Activated naive CD4-positive, alpha-beta T cell treated with anti-CD3 and anti-CD28 coated beads, Interleukin-2, amount 50 U/mL, for 24 hours (primary cell): ENCODE results near the gene MEX3D.

Experiments used
- H3K27ac Mint-ChIP-seq: one replicate; pipeline ENCODE4 v1.8.0; 2021; ENCODE audit warnings: mild to moderate bottlenecking, mixed read lengths
- H3K27me3 Mint-ChIP-seq: one replicate; pipeline ENCODE4 v1.8.0; 2021; ENCODE audit warnings: mixed read lengths
- H3K36me3 Mint-ChIP-seq: one replicate; pipeline ENCODE4 v1.8.0; 2021; ENCODE audit warnings: mixed read lengths
- H3K4me1 Mint-ChIP-seq: one replicate; pipeline ENCODE4 v1.8.0; 2021; ENCODE audit warnings: mixed read lengths
- H3K4me3 Mint-ChIP-seq: one replicate; pipeline ENCODE4 v1.8.0; 2021; ENCODE audit warnings: mild to moderate bottlenecking, mixed read lengths
- H3K9me3 Mint-ChIP-seq: one replicate; pipeline ENCODE4 v1.8.0; 2021; ENCODE audit warnings: mixed read lengths

Gene MEX3D

GRCh38 chr19:1605236-1606137, 37.4 kb upstream of the MEX3D start, which contains the start of gene UQCR11:
Gene UQCR11 (minus strand): TSS chr19:1605462. CDS start chr19:1605409, 53 bp downstream.
- peaks cover 39% of the 10 kb centered on the region for H3K4me1 Mint-ChIP-seq
- H3K36me3 Mint-ChIP-seq, result peaks cover 2% of the 10 kb centered on the region
- no peaks in the 10 kb centered on the region for H3K9me3 Mint-ChIP-seq

DNA sequence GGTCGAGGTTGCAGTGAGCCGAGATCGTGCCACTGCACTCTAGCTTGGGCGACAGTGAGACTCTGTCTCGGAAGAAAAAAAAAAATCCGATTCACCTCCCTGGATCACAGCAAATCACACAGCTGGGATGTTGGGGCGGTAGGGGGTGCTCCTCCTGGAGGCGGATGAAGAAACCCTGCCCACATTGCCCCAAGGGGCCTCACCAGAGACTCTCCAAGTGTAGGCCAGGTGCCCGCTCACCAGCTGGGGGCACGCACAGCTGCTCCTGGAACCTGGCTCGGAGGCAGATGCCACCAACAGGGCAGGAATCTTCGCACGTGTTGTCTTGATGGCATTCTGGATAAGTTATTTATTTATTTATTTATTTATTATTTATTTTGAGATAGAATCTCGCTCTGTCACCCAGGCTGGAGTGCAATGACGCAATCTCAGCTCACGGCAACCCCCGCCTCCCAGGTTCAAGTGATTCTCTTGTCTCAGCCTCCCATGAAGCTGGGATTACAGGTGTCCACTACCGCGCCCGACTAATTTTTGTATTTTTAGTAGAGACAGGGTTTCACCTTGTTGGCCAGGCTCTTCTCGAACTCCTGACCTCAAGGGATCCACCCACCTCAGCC, 34.1 kb upstream of the MEX3D start:
- peaks cover 20% of the 10 kb centered on the region for H3K4me1 Mint-ChIP-seq
- H3K9me3 Mint-ChIP-seq, result no peaks in the 10 kb centered on the region
- H3K36me3 Mint-ChIP-seq, result peaks cover 5% of the 10 kb centered on the region
- H3K27ac Mint-ChIP-seq, result no peak overlapping the region
- H3K4me3 Mint-ChIP-seq, result no peak overlapping the region
- H3K27me3 Mint-ChIP-seq, result no peaks in the 10 kb centered on the region

More at GRCh38 chr19:1605236-1606137, 37.4 kb upstream of the MEX3D start, which contains the start of gene UQCR11:
- peak within 1 kb of the TSS; percentile 99 for H3K4me3 Mint-ChIP-seq
- peak within 1 kb of the TSS; percentile 100 for H3K27ac Mint-ChIP-seq
- H3K27me3 Mint-ChIP-seq, result no peaks in the 10 kb centered on the region

- Mint-ChIP-seq H3K4me3 (peak overlapping the region; percentile 42), H3K27ac (no peak overlapping the region), H3K36me3 (peaks cover 5% of the 10 kb centered on the region), H3K4me1 (peaks cover 15% of the 10 kb centered on the region), H3K27me3 (no peaks in the 10 kb centered on the region), H3K9me3 (no peaks in the 10 kb centered on the region)
Observed at GRCh38 chr19:1601613-1602064, 33.5 kb upstream of the MEX3D start.

- H3K9me3 Mint-ChIP-seq, result no peaks in the 10 kb centered on the region
- H3K27me3 Mint-ChIP-seq, result no peaks in the 10 kb centered on the region
- no peak overlapping the region for H3K4me3 Mint-ChIP-seq
- no peak overlapping the region for H3K27ac Mint-ChIP-seq
- H3K36me3 Mint-ChIP-seq, result peaks cover 5% of the 10 kb centered on the region
- peaks cover 12% of the 10 kb centered on the region for H3K4me1 Mint-ChIP-seq
Observed at GRCh38 chr19:1599460-1599846, 31.3 kb upstream of the MEX3D start.

DNA sequence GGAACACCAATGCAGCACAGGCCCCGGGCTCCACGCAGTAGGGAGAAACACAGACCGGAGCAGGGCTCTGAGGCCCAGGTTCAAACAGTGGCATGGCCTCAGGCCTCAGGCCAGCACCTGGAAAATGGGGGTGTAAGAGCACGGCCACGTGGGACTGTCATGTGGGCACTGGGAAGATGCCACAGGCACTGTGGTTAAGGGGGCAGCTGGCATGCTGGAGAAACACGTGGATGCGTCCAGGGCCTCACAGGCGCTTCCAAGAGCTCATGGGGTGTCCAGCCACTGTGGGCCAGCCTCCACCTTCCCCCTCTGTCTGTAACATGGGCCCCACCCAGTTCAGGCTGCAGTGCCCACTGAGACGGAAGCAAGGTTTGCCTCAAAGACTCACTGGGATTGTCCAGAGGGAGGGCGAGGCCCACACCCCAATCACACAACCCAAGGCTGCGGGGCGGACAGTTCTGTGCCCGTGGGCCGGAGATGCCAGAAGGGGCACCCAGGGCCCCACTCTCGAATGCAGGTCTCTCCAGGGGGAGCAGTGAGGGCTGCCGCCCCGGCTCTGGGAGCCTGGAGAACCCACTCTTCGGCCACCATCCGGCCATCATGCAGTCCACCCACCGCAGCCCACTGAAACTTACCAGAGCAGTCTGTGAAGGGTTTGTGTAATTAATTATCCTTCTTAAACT, 30.8 kb upstream of the MEX3D start:
- Mint-ChIP-seq H3K9me3 (no peaks in the 10 kb centered on the region), H3K4me1 (peaks cover 11% of the 10 kb centered on the region), H3K27me3 (no peaks in the 10 kb centered on the region), H3K4me3 (no peak overlapping the region), H3K36me3 (peaks cover 5% of the 10 kb centered on the region), H3K27ac (no peak overlapping the region)

DNA sequence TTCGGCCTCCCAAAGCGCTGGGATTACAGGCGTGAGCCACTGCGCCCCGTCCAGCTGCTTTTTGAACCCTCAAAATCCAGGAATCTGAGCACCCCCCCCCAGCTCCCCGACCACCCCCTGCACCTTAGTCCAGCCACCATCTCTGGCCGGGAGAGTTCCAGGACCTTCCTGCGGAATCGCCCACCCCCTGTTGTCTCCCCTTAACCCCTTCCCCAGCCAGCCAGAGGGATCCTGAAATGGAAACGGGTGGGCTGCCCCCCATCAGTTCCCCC, 25.3 kb upstream of the MEX3D start:
- Mint-ChIP-seq H3K4me1 (peaks cover 12% of the 10 kb centered on the region), H3K36me3 (peaks cover 7% of the 10 kb centered on the region), H3K4me3 (peak overlapping the region; percentile 86), H3K9me3 (no peaks in the 10 kb centered on the region), H3K27ac (no peak overlapping the region), H3K27me3 (no peaks in the 10 kb centered on the region)

GRCh38 chr19:1592755-1593500, 24.8 kb upstream of the MEX3D start, which contains the start of gene MBD3:
Gene MBD3 (minus strand): TSS chr19:1592865. CDS start chr19:1592631, 234 bp downstream.
- H3K4me1 Mint-ChIP-seq, result peaks cover 12% of the 10 kb centered on the region
- H3K36me3 Mint-ChIP-seq, result peaks cover 7% of the 10 kb centered on the region
- no peaks in the 10 kb centered on the region for H3K27me3 Mint-ChIP-seq
- no peaks in the 10 kb centered on the region for H3K9me3 Mint-ChIP-seq
- H3K27ac Mint-ChIP-seq, result peak within 1 kb of the TSS; percentile 93
- H3K4me3 Mint-ChIP-seq, result peak within 1 kb of the TSS; percentile 94

DNA sequence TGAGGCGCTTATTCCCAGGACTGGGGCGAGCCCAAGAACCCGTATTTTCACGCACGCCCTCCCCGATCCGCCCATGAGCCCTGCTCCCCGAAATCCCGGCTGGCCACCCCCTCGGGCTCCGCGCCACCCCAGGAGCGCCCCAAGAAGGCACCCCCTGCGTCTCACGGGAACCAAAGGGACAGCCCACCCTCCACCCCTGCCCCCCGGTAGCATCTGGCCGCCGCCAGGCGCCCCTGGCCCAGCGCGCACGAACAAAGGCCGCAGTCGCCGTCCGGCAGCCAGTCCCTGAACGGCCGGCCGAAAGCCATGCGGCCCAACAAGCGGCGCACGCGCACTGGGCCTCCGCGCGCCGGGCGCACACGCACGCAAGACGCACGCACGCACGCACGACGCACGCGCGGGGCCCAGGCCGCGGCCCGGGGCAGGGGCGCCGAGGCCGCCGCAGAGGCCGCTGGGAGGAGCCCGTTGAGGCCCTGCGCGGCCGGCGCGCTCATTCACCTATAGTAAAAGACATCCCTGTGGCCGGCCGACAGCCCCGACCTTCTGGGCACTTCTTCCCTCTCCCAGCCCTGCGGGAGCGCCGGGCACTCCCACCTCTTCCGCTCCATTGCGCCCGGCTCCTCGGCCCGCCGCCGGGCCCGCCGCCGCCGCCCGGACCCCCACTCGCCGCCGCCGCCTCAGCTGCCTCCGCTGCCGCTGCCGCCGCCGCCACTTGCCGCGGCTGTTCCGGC, 24.1 kb upstream of the MEX3D start:
- Mint-ChIP-seq H3K27ac (peak overlapping the region; percentile 93), H3K27me3 (no peaks in the 10 kb centered on the region), H3K9me3 (no peaks in the 10 kb centered on the region), H3K36me3 (peaks cover 4% of the 10 kb centered on the region), H3K4me1 (peaks cover 12% of the 10 kb centered on the region), H3K4me3 (peak overlapping the region; percentile 94)

DNA sequence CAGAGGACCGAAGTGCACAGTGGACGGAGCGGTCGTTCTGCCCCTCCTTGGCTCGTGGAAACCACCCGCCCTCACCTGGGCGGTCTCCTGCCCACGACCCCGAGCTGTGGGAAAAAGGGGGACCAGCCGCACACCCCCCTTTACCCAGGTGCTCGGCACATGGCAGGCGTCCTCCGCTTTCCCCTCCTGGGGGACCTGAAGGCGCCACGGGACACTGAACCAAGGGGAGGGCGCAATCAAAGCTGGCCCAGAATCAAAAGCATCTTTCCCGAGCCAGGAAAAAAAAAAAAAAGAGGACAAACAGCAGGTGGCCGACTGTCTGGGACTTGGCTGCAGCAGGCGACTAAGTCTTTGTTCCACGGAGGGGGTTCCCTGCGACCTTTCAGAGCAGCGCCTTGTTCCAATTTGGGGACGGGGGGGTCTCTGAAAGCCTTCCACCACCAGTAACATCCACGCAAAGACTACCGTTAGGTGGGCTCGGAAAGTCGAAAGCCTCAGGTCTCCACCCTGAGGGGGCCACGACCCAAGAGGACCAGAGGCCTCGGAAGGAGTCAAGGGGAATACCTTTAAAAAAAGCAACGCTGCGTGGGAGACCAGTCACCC, 23.4 kb upstream of the MEX3D start:
- Mint-ChIP-seq H3K27me3 (no peaks in the 10 kb centered on the region), H3K4me3 (peak overlapping the region; percentile 94), H3K36me3 (peaks cover 4% of the 10 kb centered on the region), H3K27ac (peak overlapping the region; percentile 93), H3K9me3 (no peaks in the 10 kb centered on the region), H3K4me1 (peaks cover 12% of the 10 kb centered on the region)

DNA sequence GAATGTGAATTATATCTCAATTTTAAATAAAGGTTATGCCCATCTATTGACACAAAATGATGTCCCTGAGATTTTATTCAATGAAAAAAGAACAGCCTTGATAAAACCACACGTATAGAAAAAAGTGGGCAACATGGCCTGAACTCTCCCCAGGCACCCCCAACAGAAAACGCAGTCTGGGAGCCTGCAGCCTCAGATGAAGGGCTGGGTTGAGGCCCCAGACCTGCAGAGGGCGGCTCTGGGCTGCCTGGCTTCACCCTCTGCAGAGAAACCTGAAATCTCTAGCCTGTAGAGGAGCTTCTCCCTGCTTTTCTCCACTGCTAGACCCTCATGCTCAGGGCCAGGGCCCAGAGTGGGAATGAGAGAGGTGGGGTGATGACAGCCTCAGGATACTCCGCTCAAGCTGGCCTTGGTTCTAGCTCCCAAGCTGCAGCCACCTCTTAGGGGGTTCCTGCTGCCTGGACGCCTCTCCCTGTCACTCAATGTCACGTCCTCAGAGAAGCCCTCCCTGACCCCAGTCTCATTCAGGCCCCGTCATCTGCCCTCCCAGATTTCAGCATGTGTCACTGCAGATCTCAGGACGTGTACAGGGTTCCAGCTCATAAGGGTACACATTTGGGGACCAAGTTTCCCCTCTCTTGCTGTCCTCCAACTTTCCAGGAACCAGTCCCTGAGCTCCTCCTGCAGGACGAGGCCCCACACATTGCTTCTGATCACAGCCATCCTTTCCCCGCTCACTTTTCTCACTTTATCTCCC, 22.7 kb upstream of the MEX3D start:
- Mint-ChIP-seq H3K36me3 (peaks cover 4% of the 10 kb centered on the region), H3K9me3 (no peaks in the 10 kb centered on the region), H3K4me3 (peak overlapping the region; percentile 94), H3K4me1 (peaks cover 16% of the 10 kb centered on the region), H3K27me3 (no peaks in the 10 kb centered on the region), H3K27ac (peak overlapping the region; percentile 93)

GRCh38 chr19:1587872-1588271, 19.7 kb upstream of the MEX3D start:
- H3K4me1 Mint-ChIP-seq, result peaks cover 16% of the 10 kb centered on the region
- H3K9me3 Mint-ChIP-seq, result no peaks in the 10 kb centered on the region
- H3K36me3 Mint-ChIP-seq, result peaks cover 4% of the 10 kb centered on the region
- no peaks in the 10 kb centered on the region for H3K27me3 Mint-ChIP-seq
- no peak overlapping the region for H3K27ac Mint-ChIP-seq
- no peak overlapping the region for H3K4me3 Mint-ChIP-seq

- Mint-ChIP-seq H3K4me1 (peaks cover 5% of the 10 kb centered on the region), H3K9me3 (no peaks in the 10 kb centered on the region), H3K36me3 (no peaks in the 10 kb centered on the region), H3K27me3 (no peaks in the 10 kb centered on the region), H3K4me3 (no peak overlapping the region), H3K27ac (no peak overlapping the region)
Observed at GRCh38 chr19:1585243-1585580, 17.1 kb upstream of the MEX3D start.

DNA sequence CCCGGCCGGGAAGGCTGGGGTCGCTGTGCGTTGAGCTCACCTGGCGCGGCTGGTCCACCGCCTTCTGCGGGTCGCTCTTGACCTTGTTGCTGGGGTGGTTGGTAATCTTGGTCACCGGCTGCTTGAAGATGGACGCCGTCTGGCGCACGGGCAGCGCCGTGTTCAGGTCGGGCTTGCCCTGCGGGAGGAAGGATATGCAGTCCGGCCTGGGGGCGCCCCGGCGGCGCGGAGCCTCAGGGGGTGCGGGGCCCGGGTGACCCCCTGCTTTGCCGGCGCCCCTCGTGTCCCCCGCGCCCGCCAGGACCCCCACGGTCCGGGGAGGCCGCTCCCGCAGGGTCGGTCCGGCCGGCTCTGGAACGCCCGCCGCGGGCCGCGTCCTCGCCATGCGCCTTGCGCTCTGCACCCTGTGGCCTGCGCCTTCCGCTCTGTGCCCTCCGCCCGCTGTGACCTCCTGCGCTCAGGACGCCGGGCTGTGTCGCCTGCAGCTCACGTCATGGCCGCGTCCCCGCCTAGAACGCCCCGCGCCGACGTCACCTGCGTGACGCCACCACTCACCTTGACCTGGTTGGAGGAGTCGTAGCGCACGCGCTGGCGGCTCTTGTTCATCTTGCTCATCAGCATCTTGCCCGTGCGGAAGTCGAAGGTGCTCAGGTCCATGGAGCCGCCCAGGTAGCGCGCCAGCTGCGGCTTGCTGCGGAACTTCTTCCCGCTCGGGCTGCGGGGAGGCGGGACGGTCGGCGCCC, 16.5 kb upstream of the MEX3D start:
- Mint-ChIP-seq H3K4me3 (no peak overlapping the region), H3K27ac (no peak overlapping the region), H3K36me3 (peaks cover 2% of the 10 kb centered on the region), H3K9me3 (no peaks in the 10 kb centered on the region), H3K4me1 (peaks cover 4% of the 10 kb centered on the region), H3K27me3 (no peaks in the 10 kb centered on the region)
